Measurements from ENCODE around the gene CEBPB. TPM values are rescaled to one million over a fixed set of nuclear protein-coding genes. Genes with fewer than 3 reads are reported as not detected.
"Not testable (repeated sequence)": the region's sequence is repeated elsewhere in the genome, so short reads cannot be mapped to it uniquely, and the experiment has no call there.

CEBPB gene
- total RNA-seq: 59.3 TPM

- peak; percentile 93 for DNase-seq (ENCODE audit: low spot score)
These were observed at the start of gene CEBPB for GRCh38 chr20:50190251-50191064. CEBPB (plus strand) TSS chr20:50190830; CDS start chr20:50191034, 204 bp downstream.

- no peak for DNase-seq (ENCODE audit: low spot score)
These were observed 49.5 kb upstream of the CEBPB start for GRCh38 chr20:50141018-50141675.

DNA sequence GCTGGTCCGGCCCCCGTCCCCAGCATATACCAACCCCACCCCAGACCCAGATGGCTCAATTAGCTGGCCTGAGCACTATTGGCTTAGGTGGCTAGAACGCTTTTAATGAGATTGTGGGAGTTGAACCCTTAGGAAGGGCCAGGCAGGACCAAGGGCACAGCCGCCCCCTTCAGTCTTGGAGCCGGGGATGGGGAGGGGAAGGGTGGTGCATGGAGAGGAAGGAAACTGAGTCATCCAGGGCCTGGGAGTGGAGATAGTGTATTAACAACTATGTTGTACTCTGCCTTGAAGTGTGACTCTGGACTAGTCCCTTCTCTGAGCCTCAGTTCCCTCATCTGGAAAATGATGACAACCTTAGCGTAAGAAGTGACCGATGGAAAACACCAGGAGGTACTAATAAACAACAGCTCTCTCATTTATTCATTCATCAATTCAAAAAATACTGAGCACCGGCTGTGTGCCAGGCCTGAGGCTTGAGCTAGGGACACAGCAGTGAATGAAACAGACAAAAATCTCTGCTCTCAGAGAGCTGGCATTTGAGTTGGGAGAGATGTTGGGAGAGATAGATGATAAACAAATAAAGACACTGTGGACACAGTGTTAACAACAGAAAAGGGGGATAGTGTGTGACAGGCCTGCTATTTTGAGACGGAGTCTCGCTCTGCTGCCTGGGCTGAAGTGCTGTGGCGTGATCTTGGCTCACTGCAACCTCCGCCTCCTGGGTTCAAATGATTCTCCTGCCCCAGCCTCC is 48.6 kb upstream of the CEBPB start:
- no peak for DNase-seq (ENCODE audit: low spot score)

DNA sequence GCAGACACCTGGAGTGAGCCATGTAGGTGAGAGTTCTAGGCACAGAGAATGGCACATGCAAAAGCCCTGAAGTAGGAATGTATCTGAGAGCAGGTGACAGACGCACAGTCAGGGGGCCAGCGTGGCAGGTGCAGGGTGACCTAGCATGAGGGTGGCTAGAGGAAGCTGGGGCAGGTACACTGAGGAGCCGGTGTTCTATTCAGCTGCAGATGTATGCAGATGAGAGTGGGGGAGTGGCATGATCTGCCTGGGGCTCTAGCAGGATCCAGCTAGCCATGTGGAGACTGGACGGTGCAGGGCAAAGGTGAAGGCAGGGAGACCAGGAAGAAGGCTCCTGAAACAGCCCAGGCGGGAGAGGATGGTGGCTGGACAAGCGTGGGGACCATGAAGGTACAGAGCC is 47.8 kb upstream of the CEBPB start:
- DNase-seq (ENCODE audit: low spot score): no peak

GRCh38 chr20:50144362-50144761 is 46.3 kb upstream of the CEBPB start:
- DNase-seq (ENCODE audit: low spot score): no peak

GRCh38 chr20:50145566-50145965 is 45.1 kb upstream of the CEBPB start:
- no peak for DNase-seq (ENCODE audit: low spot score)

GRCh38 chr20:50146214-50146613 is 44.4 kb upstream of the CEBPB start:
- no peak for DNase-seq (ENCODE audit: low spot score)

DNA sequence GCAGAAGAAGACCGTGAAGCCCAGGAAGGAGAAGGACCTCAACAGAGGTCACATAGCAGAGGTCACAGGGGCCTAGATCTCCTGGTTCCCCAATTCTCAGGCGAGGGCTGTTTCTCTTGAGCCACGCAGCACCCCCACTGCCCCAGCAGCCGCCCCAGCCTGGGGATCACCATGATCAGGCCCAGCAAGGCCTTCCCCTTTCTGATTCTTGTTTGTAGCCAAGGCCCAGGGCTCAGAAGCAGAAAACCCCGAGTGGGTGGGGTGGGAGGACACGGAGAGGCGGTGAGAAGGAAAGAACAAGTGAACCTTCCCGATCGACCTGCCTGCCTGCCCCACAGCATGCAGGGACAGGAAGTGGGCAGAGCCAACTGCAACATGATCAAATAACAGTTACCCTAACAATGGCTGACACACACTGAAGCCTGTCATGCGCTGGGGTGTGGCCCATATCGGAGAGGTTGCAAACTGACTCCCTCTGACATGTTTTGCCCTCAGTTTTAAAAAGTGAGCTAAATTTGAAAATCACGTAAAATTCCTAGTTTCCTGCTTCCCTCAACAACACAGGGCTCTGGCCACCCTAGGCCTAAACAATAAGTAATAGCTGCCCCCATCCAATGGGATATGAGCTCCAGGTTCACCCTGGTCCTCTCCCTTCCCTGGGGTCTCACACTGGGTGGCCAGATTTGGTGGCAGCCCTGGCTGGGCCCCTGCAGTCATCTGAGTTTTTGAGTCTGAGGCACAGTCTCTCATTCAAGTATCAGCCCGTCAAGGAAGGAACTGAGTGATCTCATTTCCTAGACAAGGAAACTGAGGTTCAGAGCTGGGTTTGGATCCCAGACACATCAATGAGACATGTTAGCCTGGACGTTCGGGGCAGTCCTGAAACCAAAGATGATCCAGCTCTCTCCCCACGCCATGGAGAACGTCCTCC is 43.6 kb upstream of the CEBPB start:
- peak; percentile 84 for DNase-seq (ENCODE audit: low spot score)

GRCh38 chr20:50149481-50150254 is 41.0 kb upstream of the CEBPB start:
- no peak for DNase-seq (ENCODE audit: low spot score)

DNA sequence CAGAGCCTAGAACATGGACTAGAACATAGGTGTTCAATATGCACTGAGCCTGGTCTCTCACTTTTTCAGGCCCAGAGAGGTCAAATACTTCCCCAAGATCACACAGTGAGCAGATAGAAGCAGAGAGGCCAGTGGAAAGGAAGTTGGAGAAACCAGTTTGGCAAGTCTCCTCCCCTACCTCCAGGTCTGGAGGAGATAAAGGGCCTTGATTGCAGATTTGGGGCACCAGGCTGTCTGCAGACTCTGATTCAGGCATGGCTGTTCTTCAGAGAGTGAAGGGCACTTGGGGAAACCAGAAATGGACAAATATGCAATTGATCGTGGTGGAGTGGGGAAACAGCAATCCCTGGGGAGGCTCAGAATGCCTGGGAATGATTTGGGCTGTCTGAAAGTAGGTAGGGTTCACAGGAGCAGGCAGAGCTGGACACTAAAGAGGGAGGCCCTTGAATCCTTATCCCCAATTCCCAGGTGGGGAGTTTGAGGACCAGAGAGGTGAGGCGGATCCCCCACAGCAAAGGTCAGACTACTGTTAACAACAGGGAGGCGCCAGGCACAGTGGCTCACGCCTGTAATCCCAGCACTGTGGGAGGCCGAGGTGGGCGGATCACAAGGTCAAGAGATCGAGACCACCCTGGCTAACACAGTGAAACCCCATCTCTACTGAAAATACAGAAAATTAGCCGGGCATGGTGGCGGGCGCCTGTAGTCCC is 39.4 kb upstream of the CEBPB start:
- DNase-seq (ENCODE audit: low spot score): no peak

DNA sequence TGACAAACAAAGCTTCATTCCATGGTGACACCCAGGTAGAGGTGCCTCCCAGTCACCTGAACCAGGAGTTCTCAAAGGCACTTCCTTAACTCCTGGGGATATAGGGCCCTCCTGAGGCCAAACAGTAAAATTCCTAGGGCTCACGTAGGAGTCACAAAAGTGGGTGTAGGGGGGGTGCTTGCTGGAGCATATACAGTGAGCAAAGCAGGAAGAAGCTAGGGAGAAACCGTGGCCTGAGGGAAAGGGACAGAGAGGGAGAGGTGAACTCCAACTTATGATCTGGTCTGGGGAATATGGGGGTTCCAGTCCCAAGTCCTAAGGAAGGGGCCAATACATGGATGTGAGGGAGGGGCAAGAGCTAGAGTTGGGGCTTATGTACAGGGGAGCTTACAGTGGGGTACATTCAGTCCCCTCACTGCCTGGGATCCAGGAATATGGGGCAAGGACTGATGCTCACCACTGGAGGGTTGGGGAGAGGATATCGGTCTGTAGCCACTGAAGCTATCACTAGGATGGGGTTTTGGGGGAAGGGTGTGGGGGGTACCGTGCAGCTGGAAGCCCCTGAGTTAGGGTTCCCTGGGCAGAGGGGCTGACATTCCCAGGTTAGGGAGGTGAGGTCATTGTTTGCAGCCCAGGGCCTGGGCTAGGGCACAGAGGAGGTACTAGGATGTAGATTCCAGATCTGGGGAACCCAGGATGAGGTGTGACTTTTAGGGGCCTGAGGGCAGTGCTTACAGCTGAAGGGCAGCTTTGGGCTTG is 38.1 kb upstream of the CEBPB start:
- no peak for DNase-seq (ENCODE audit: low spot score)

DNA sequence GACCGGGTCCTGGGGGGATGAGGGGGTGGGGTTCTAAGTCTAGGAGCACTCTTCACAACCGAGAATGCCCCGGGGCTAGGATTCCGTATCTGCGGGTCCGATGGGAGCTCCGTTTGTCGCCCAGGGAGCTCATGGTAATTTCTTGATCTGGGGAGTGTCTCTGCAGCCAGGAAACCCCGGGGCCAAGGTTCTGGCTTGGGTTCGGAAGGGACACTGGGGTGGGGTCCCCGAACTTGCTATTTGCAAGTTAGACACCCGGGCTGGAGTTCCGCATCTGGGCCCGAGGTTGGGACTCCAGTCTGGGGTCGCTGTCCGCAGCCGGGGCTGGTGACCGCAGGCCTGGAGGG is 37.5 kb upstream of the CEBPB start:
- DNase-seq (ENCODE audit: low spot score): no peak

DNA sequence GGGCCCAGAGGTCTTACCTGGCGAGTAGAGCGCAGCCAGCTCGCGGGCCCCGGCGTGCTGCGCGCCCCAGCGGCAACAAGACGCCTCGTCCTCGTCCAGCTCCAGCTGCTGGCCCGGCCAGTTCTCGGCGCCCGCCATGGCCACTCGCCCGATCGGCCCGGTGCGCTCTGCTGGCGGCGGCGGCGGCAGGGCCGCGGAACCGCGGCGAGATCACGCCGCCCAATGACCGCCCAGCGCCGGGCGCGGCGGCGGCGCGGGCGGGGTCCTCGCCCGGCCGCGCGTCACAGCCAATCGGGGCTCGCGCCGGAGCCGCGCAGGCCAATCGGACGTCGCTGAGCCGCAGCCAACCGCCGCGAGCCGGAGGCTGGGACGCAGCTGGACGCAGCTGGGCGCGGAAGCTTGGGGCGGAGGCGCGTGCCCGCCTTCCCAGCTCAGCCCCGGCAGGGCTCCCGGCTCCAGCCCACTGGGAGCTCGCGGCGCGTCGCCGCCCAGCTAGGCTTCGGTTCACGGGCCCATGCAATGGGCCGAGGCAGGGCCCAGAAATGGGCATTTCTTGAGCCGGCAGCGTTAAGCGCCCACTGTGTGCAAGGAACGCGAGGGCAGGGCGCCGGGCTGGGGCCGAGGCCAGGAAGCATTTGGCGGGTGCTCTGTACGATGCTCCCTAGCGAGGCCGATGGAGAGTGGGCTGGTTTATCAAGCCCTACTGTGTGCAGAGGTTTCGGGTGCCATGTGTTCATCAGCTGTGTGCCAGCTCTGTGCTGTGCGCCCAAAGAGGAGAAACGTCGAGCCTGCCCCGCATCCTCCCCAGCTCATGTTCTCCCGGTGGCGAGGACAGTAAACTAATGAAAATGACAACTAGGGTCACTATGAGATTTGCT is 36.9 kb upstream of the CEBPB start, which contains the start of gene PEDS1:
Gene PEDS1, minus strand, starts transcription at position 224 of the 878 bp plus-strand sequence. Its CDS starts 86 bp downstream, at position 138.
- peak; percentile 91 for DNase-seq (ENCODE audit: low spot score)

DNA sequence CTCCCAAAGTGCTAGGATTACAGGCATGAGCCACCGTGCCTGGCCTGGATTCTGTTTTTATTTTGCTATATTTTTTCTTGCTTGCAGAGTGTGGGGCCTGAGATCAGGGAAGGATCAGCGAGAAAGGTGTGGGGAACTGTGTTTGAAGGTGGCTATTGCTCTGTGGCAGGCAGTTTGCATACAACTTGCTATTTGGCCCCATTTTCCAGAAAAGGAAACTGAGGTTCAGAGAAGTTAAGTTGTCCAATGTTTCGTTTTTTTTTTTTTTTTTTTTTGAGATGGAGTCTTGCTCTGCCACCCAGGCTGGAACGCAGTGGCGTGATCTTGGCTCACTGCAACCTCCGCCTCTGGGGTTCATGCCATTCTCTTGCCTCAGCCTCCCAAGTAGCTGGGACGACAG is 29.1 kb upstream of the CEBPB start:
- DNase-seq (ENCODE audit: low spot score): not testable (repeated sequence)

GRCh38 chr20:50163570-50164317 is 26.9 kb upstream of the CEBPB start:
- no peak for DNase-seq (ENCODE audit: low spot score)

DNA sequence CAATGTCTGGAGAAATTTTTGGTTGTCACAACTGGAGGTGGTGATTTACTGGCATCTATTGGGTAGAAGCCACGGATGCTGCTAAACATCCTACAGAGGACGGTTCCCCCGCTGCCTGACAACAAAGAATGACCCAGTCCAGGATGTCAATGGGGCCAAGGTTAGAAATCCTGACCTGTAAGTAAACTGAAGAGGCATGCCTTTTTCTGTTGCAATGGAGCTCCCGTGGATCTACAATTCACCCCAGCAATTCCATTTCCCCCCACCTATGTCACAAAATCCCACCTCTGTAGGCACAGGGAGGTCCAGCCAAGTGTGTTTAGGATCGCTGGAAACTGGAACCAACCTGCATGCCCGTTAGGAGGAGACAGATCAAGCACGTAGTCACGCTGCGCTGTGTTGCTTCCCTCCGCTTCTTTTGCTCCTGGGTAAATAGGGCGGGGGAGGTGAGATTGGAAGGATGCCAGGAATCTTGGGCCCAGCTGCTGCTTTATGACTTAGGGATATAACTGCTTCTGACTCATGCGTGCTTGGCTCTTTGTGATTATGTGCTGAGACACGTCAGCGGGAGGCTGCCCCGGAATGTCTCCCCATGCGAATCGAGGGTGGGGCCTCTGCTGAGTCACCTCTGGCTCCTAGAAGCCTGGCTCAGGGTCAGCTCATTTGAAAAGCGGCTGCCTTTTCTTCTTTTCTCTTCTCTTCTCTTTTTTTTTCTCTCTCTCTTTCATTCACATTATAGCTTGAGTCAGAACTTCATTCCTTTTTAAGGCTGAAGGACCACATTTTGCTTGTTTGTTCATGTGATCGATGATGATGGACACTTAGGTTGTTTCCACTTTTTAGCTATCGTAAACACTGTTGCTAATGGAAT is 24.7 kb upstream of the CEBPB start:
- peak; percentile 98 for DNase-seq (ENCODE audit: low spot score)

Measured in ureter (tissue), 1 donor.